Thymus (tissue), 11 donors: ENCODE results near the gene TBC1D1. TPM values are rescaled to one million over a fixed set of nuclear protein-coding genes. Genes with fewer than 3 reads are reported as not detected.
A peak's percentile ranks its signal among the peaks of the same experiment; 100 is the strongest.

Source experiments
- DNase-seq, 9 donors: peaks; one replicate each; pipeline ENCODE4 v3.0.0-alpha.2; 2013; ENCODE audit warnings: low spot score in 9 of 9, low read depth in 6 of 9, missing footprints in 1 of 9
- H3K27ac ChIP-seq, 2 donors: one replicate each; pipeline ENCODE4 v1.5.1; 2013; ENCODE audit warnings: control low read depth in 1 of 2, low read depth in 1 of 2, low read length in 1 of 2, mild to moderate bottlenecking in 1 of 2, moderate library complexity in 1 of 2
- H3K27me3 ChIP-seq, 2 donors: one replicate each; pipeline ENCODE4 v1.5.1; 2013; ENCODE audit warnings: low read length in 1 of 2; ENCODE audit not compliant: control insufficient read depth in 2 of 2, insufficient read depth in 1 of 2
- H3K36me3 ChIP-seq, 2 donors: one replicate each; pipeline ENCODE4 v1.5.1; 2013; ENCODE audit warnings: low read length in 1 of 2, mild to moderate bottlenecking in 1 of 2, moderate library complexity in 1 of 2; ENCODE audit not compliant: control insufficient read depth in 2 of 2, insufficient read depth in 2 of 2
- H3K4me1 ChIP-seq, 2 donors: one replicate each; pipeline ENCODE4 v1.5.1; 2013; ENCODE audit warnings: low read length in 2 of 2; ENCODE audit not compliant: control insufficient read depth in 2 of 2, insufficient read depth in 2 of 2
- H3K4me3 ChIP-seq, 2 donors: one replicate each; pipeline ENCODE4 v1.5.1; 2013; ENCODE audit warnings: low read length in 2 of 2, control low read depth in 1 of 2, mild to moderate bottlenecking in 1 of 2
- H3K9me3 ChIP-seq, 2 donors: one replicate each; pipeline ENCODE4 v1.5.1; 2013; ENCODE audit warnings: low read length in 1 of 2, mild to moderate bottlenecking in 1 of 2; ENCODE audit not compliant: control insufficient read depth in 2 of 2, insufficient read depth in 1 of 2
- WGBS: extraction: QIAGEN DNeasy Blood & Tissue Kit; methylation state at CpG from one replicate; pipeline ENCODE4 v1.1.7; 2013; 5-methylcytosine and 5-hydroxymethylcytosine counted together
- polyA plus RNA-seq: library from polyadenylated mRNA; stranded (reverse); fragments of 200-250 nt; gene quantifications from one replicate; pipeline ENCODE4 v1.2.3, GENCODE V29; 2013
- total RNA-seq: library from RNA; stranded (reverse); fragments of 120-200 nt; gene quantifications from one replicate; pipeline ENCODE4 v1.2.4, GENCODE V29; 2013
- donor health status: healthy.

The TBC1D1 gene
- total and polyA plus RNA-seq, 2 donors, result 49.9 to 65.7 TPM

- H3K4me1 ChIP-seq, result peaks cover 0 to 3% of the 10 kb centered on the region in 2 donors
- H3K4me3 ChIP-seq, result no peak overlapping the region
- peaks cover 22 to 52% of the 10 kb centered on the region in 2 donors for H3K36me3 ChIP-seq
- no peaks in the 10 kb centered on the region for H3K27me3 ChIP-seq
- DNase-seq, result no peak
- H3K27ac ChIP-seq, result no peak overlapping the region
- no peaks in the 10 kb centered on the region for H3K9me3 ChIP-seq
- WGBS, result 97% methylated on average over 2 of the region's 2 CpGs
Measured at GRCh38 chr4:38113551-38113950, 222.7 kb downstream of the TBC1D1 start.

- 83% methylated on average over 6 of the region's 6 CpGs for WGBS
- Histone ChIP-seq H3K9me3 (no peaks in the 10 kb centered on the region), H3K27me3 (no peaks in the 10 kb centered on the region), H3K4me3 (no peak overlapping the region), H3K4me1 (peaks cover 0 to 4% of the 10 kb centered on the region in 2 donors), H3K36me3 (peaks cover 21 to 49% of the 10 kb centered on the region in 2 donors), H3K27ac (no peak overlapping the region)
- DNase-seq, result no peak
Measured at GRCh38 chr4:38114386-38115150, 223.7 kb downstream of the TBC1D1 start.

GRCh38 chr4:38115601-38116000, 224.7 kb downstream of the TBC1D1 start:
- no peak overlapping the region for H3K4me3 ChIP-seq
- no peak for DNase-seq
- 96% methylated on average over 5 of the region's 5 CpGs for WGBS
- H3K36me3 ChIP-seq, result peaks cover 21 to 53% of the 10 kb centered on the region in 2 donors
- no peak overlapping the region for H3K27ac ChIP-seq
- no peaks in the 10 kb centered on the region for H3K27me3 ChIP-seq
- no peaks in the 10 kb centered on the region for H3K9me3 ChIP-seq
- peaks cover 0 to 9% of the 10 kb centered on the region in 2 donors for H3K4me1 ChIP-seq

- no peak overlapping the region for H3K4me3 ChIP-seq
- peaks cover 0 to 10% of the 10 kb centered on the region in 2 donors for H3K4me1 ChIP-seq
- no peaks in the 10 kb centered on the region for H3K9me3 ChIP-seq
- DNase-seq, result no peak
- H3K36me3 ChIP-seq, result peaks cover 28 to 67% of the 10 kb centered on the region in 2 donors
- WGBS, result over 99% methylated on average over 4 of the region's 4 CpGs
- no peaks in the 10 kb centered on the region for H3K27me3 ChIP-seq
- no peak overlapping the region for H3K27ac ChIP-seq
Measured at GRCh38 chr4:38117591-38117990, 226.7 kb downstream of the TBC1D1 start.

- no peak for DNase-seq
Measured at GRCh38 chr4:38119668-38120385, 228.9 kb downstream of the TBC1D1 start.

GRCh38 chr4:38120772-38121171, 229.9 kb downstream of the TBC1D1 start:
- WGBS, result 93% methylated on average over 4 of the region's 4 CpGs
- Histone ChIP-seq H3K9me3 (no peaks in the 10 kb centered on the region), H3K27me3 (no peaks in the 10 kb centered on the region), H3K4me1 (peaks cover 0 to 15% of the 10 kb centered on the region in 2 donors), H3K36me3 (peaks cover 25 to 70% of the 10 kb centered on the region in 2 donors), H3K27ac (no peak overlapping the region), H3K4me3 (no peak overlapping the region)
- DNase-seq, result no peak

More at GRCh38 chr4:38119668-38120385, 228.9 kb downstream of the TBC1D1 start:
- 93% methylated on average over 7 of the region's 7 CpGs for WGBS
- Histone ChIP-seq H3K27ac (peak overlapping the region in 1 of 2 donors; percentile 49), H3K4me3 (no peak overlapping the region), H3K4me1 (peaks cover 0 to 15% of the 10 kb centered on the region in 2 donors), H3K9me3 (no peaks in the 10 kb centered on the region), H3K36me3 (peaks cover 25 to 63% of the 10 kb centered on the region in 2 donors), H3K27me3 (no peaks in the 10 kb centered on the region)

- peaks cover 0 to 15% of the 10 kb centered on the region in 2 donors for H3K4me1 ChIP-seq
- no peak for DNase-seq
- H3K27ac ChIP-seq, result no peak overlapping the region
- H3K36me3 ChIP-seq, result peaks cover 20 to 66% of the 10 kb centered on the region in 2 donors
- WGBS, result 97% methylated on average over 6 of the region's 6 CpGs
- no peaks in the 10 kb centered on the region for H3K27me3 ChIP-seq
- no peak overlapping the region for H3K4me3 ChIP-seq
- H3K9me3 ChIP-seq, result no peaks in the 10 kb centered on the region
Measured at GRCh38 chr4:38122060-38122459, 231.2 kb downstream of the TBC1D1 start.

- WGBS, result 68% methylated on average over 5 of the region's 5 CpGs
- Histone ChIP-seq H3K27ac (peak overlapping the region in 1 of 2 donors; percentile 36), H3K4me3 (no peak overlapping the region), H3K36me3 (peaks cover 9 to 54% of the 10 kb centered on the region in 2 donors), H3K27me3 (no peaks in the 10 kb centered on the region), H3K9me3 (no peaks in the 10 kb centered on the region), H3K4me1 (peaks cover 8 to 23% of the 10 kb centered on the region in 2 donors)
- DNase-seq, result no peak
Measured at GRCh38 chr4:38123555-38123954, 232.7 kb downstream of the TBC1D1 start.

- peaks cover 15 to 32% of the 10 kb centered on the region in 2 donors for H3K4me1 ChIP-seq
- DNase-seq, result no peak
- peaks cover 12 to 51% of the 10 kb centered on the region in 2 donors for H3K36me3 ChIP-seq
- 99% methylated on average over 5 of the region's 5 CpGs for WGBS
- no peaks in the 10 kb centered on the region for H3K27me3 ChIP-seq
- no peak overlapping the region for H3K4me3 ChIP-seq
- no peaks in the 10 kb centered on the region for H3K9me3 ChIP-seq
- no peak overlapping the region for H3K27ac ChIP-seq
Measured at GRCh38 chr4:38124961-38125360, 234.1 kb downstream of the TBC1D1 start.
